Body of pancreas (tissue), 4 donors: Measurements from ENCODE around the gene COL4A4.

Experiments
- CTCF ChIP-seq, 7 experiments: fragments of 450-650 bp in 4 of 7; fragments of 200-600 bp in 3 of 7; sonication (generic) in 3 of 7; IDR thresholded peaks; one replicate each; pipeline ENCODE4 v1.5.1; 2016 to 2019; ENCODE audit warnings: antibody characterized with exemption in 7 of 7
- POLR2A ChIP-seq, 3 donors: fragments of 450-650 bp; IDR thresholded peaks; one replicate each; pipeline ENCODE4 v1.6.1; 2016; ENCODE audit warnings: antibody characterized with exemption in 3 of 3, mild to moderate bottlenecking in 2 of 3

GRCh38 chr2:227153307-227153706, 10.7 kb downstream of the COL4A4 start:
- TF ChIP-seq CTCF (IDR thresholded peaks at IDR 0.05) (no peak), POLR2A (IDR thresholded peaks at IDR 0.05) (no peak)
